Muscle layer of colon (tissue), 2 donors: ENCODE measurements around the gene SNAP29.
"Not testable (repeated sequence)": the region's sequence is repeated elsewhere in the genome, so short reads cannot be mapped to it uniquely, and the experiment has no call there.

ENCODE experiments used
- H3K27ac ChIP-seq: one replicate; pipeline ENCODE4 v1.7.0; 2013; ENCODE audit warnings: low read depth, mild to moderate bottlenecking, low read length, moderate library complexity
- H3K27me3 ChIP-seq, 2 donors: one replicate each; pipeline ENCODE4 v1.7.0; 2013; ENCODE audit warnings: low read length in 2 of 2, mild to moderate bottlenecking in 2 of 2; ENCODE audit not compliant: insufficient read depth in 2 of 2, control insufficient read depth in 1 of 2
- H3K36me3 ChIP-seq: one replicate; pipeline ENCODE4 v1.7.0; 2013; ENCODE audit warnings: mild to moderate bottlenecking, low read length; ENCODE audit not compliant: insufficient read depth
- H3K4me1 ChIP-seq: one replicate; pipeline ENCODE4 v1.7.0; 2013; ENCODE audit warnings: mild to moderate bottlenecking, low read length; ENCODE audit not compliant: insufficient read depth
- H3K4me3 ChIP-seq, 2 donors: one replicate each; pipeline ENCODE4 v1.7.0; 2013; ENCODE audit warnings: low read length in 2 of 2, low read depth in 1 of 2, mild to moderate bottlenecking in 1 of 2, moderate library complexity in 1 of 2
- H3K9ac ChIP-seq: one replicate; pipeline ENCODE4 v1.7.0; 2013; ENCODE audit warnings: low read length
- H3K9me3 ChIP-seq: one replicate; pipeline ENCODE4 v1.7.0; 2013; ENCODE audit warnings: mild to moderate bottlenecking, low read length
- donor health status: abdominal sarcoma.
- donor health status: Adenocarcinoma of cecum.

SNAP29 gene

GRCh38 chr22:20821717-20822239 lies 37.0 kb upstream of the SNAP29 start:
- H3K9ac ChIP-seq, H3K4me1 ChIP-seq, H3K27me3 ChIP-seq, H3K4me3 ChIP-seq, H3K27ac ChIP-seq, H3K9me3 ChIP-seq: not testable (repeated sequence)
- H3K36me3 ChIP-seq: peaks cover 37% of the 10 kb centered on the region

- no peak overlapping the region for H3K9ac ChIP-seq
- no peak overlapping the region for H3K27ac ChIP-seq
- H3K27me3 ChIP-seq: no peaks in the 10 kb centered on the region
- H3K4me1 ChIP-seq: no peaks in the 10 kb centered on the region
- no peaks in the 10 kb centered on the region for H3K9me3 ChIP-seq
- peaks cover 33% of the 10 kb centered on the region for H3K36me3 ChIP-seq
- H3K4me3 ChIP-seq: no peak overlapping the region
These were observed 36.6 kb upstream of the SNAP29 start for GRCh38 chr22:20822240-20822639.

- Histone ChIP-seq H3K36me3 (peaks cover 31% of the 10 kb centered on the region), H3K27ac (no peak overlapping the region), H3K27me3 (no peaks in the 10 kb centered on the region), H3K4me3 (no peak overlapping the region), H3K9ac (no peak overlapping the region), H3K4me1 (no peaks in the 10 kb centered on the region), H3K9me3 (no peaks in the 10 kb centered on the region)
These were observed 35.5 kb upstream of the SNAP29 start for GRCh38 chr22:20823264-20823663.

- peaks cover 23% of the 10 kb centered on the region for H3K36me3 ChIP-seq
- H3K27ac ChIP-seq: not testable (repeated sequence)
These were observed 33.6 kb upstream of the SNAP29 start for GRCh38 chr22:20825216-20825615.

GRCh38 chr22:20825624-20826023 lies 33.2 kb upstream of the SNAP29 start:
- peaks cover 26% of the 10 kb centered on the region for H3K36me3 ChIP-seq
- H3K9me3 ChIP-seq: no peaks in the 10 kb centered on the region

More at GRCh38 chr22:20825216-20825615, 33.6 kb upstream of the SNAP29 start:
- not testable (repeated sequence) for H3K9ac ChIP-seq, H3K4me1 ChIP-seq, H3K27me3 ChIP-seq, H3K9me3 ChIP-seq, H3K4me3 ChIP-seq

GRCh38 chr22:20826373-20827152 lies 32.2 kb upstream of the SNAP29 start:
- not testable (repeated sequence) for H3K27me3 ChIP-seq, H3K9ac ChIP-seq, H3K4me3 ChIP-seq, H3K4me1 ChIP-seq, H3K27ac ChIP-seq, H3K9me3 ChIP-seq
- peaks cover 32% of the 10 kb centered on the region for H3K36me3 ChIP-seq

More at GRCh38 chr22:20825624-20826023, 33.2 kb upstream of the SNAP29 start:
- Histone ChIP-seq H3K4me1 (no peaks in the 10 kb centered on the region), H3K27me3 (no peaks in the 10 kb centered on the region), H3K27ac (no peak overlapping the region), H3K9ac (no peak overlapping the region), H3K4me3 (no peak overlapping the region)

- H3K4me3 ChIP-seq: no peak overlapping the region
- H3K9me3 ChIP-seq: no peaks in the 10 kb centered on the region
- H3K27ac ChIP-seq: no peak overlapping the region
- no peak overlapping the region for H3K9ac ChIP-seq
- H3K4me1 ChIP-seq: no peaks in the 10 kb centered on the region
- no peaks in the 10 kb centered on the region for H3K27me3 ChIP-seq
- H3K36me3 ChIP-seq: peaks cover 38% of the 10 kb centered on the region
These were observed 29.2 kb upstream of the SNAP29 start for GRCh38 chr22:20829491-20830134.

- H3K27ac ChIP-seq: no peak overlapping the region
- H3K36me3 ChIP-seq: peaks cover 38% of the 10 kb centered on the region
- no peaks in the 10 kb centered on the region for H3K27me3 ChIP-seq
- H3K9me3 ChIP-seq: no peaks in the 10 kb centered on the region
- no peak overlapping the region for H3K9ac ChIP-seq
- H3K4me3 ChIP-seq: no peak overlapping the region
- H3K4me1 ChIP-seq: no peaks in the 10 kb centered on the region
These were observed 25.6 kb upstream of the SNAP29 start for GRCh38 chr22:20833225-20833665.

- no peaks in the 10 kb centered on the region for H3K4me1 ChIP-seq
- no peak overlapping the region for H3K27ac ChIP-seq
- no peak overlapping the region for H3K4me3 ChIP-seq
- H3K9ac ChIP-seq: no peak overlapping the region
- H3K9me3 ChIP-seq: no peaks in the 10 kb centered on the region
- no peaks in the 10 kb centered on the region for H3K27me3 ChIP-seq
- peaks cover 35% of the 10 kb centered on the region for H3K36me3 ChIP-seq
These were observed 24.6 kb upstream of the SNAP29 start for GRCh38 chr22:20834206-20834605.

GRCh38 chr22:20834725-20835124 lies 24.1 kb upstream of the SNAP29 start:
- peaks cover 33% of the 10 kb centered on the region for H3K36me3 ChIP-seq
- no peaks in the 10 kb centered on the region for H3K9me3 ChIP-seq
- no peaks in the 10 kb centered on the region for H3K4me1 ChIP-seq
- H3K4me3 ChIP-seq: no peak overlapping the region
- no peak overlapping the region for H3K27ac ChIP-seq
- H3K27me3 ChIP-seq: no peaks in the 10 kb centered on the region
- H3K9ac ChIP-seq: no peak overlapping the region

GRCh38 chr22:20836987-20837823 lies 21.6 kb upstream of the SNAP29 start:
- Histone ChIP-seq H3K4me1 (no peaks in the 10 kb centered on the region), H3K27ac (no peak overlapping the region), H3K4me3 (no peak overlapping the region), H3K36me3 (peaks cover 19% of the 10 kb centered on the region), H3K9me3 (no peaks in the 10 kb centered on the region), H3K9ac (no peak overlapping the region), H3K27me3 (no peaks in the 10 kb centered on the region)
